Stimulated activated CD8-positive, alpha-beta memory T cell treated with anti-CD3 and anti-CD28 coated beads, Interleukin-12 subunit alpha, Interleukin-12 subunit beta, amount 100 ng/mL, for 24 hours (primary cell): ENCODE measurements around the gene COMMD2.

Experiments
- DNase-seq: peaks from one replicate; pipeline ENCODE4 v3.0.0-alpha.2; 2020; ENCODE audit errors: extremely low read depth

COMMD2 gene

DNA sequence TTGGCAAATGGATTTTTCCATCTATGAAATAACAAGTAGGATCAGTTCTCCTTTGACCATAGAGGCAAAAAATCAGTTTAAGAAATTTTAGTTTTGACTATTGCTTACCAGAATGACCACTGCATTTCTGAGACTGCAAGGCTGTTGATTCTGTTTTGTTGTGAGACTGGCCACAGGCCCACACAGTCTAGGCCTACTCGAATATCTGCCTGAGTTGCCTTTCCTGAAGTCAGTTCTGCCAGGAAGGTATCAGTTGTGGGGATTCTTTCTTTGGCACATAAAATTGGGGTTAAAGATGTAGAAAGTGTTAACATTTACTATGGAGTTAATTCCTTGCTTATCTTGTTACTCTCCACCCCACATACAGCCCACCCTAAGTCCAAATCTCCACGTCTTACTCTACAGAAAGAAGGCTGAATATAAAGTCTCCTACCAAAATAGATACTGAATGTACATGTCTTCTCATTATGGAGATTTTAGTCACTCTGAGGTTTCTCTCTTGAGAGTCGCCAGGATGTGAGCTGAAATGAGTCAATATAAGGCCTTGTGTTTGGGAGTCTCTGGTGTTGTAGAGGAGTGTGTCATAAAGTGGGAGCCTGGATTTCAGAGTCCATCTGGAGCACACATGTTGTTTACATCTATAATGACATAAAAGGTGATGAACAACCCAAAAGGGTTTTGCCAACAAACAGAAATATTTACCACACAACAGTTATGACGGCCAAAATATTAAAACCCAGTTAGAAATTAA is 49.4 kb downstream of the COMMD2 start:
- no peak for DNase-seq

GRCh38 chr3:149701977-149702350 is 50.3 kb downstream of the COMMD2 start:
- DNase-seq, result no peak

- DNase-seq, result no peak
Observed at GRCh38 chr3:149701206-149701976, 50.9 kb downstream of the COMMD2 start.
